Measurements from ENCODE around the gene DLGAP1.

DLGAP1 gene

DNA sequence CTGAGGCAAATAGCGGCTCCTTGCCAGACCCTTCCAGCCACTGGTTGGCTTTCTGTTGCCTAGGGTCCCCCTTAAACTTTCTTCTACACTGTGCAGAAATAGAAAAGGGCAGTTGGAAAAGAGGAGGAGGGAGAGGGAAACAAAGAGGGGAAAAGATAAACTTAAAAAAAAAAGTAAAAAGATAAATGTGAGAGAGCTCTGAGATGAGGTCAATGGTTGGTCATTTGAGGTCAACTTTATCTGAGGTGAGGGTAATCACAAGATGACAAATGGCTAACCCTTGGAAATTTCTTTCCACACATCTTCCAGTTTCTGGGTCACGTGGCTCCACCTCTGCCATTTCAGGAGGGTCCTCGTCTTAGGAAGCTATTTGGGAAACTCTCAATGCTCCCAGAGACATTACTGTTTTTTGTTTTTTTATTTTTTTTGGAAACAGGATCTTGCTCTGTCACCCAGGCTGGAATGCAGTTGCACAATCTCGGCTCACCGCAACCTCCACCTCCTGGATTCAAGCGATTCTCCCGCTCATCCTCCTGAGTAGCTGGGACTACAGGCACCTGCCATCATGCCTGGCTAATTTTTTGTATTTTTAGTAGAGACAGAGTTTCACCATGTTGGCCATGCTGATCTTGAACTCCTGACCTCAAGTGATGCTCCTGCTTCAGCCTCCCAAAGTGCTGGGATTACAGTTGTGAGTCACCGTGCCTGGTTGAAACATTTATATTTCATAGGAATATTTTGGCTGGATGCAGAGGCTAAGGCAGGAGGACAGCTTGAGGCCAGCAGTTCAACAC is 805.3 kb downstream of the DLGAP1 start:
- TF ChIP-seq, protein P1, sequence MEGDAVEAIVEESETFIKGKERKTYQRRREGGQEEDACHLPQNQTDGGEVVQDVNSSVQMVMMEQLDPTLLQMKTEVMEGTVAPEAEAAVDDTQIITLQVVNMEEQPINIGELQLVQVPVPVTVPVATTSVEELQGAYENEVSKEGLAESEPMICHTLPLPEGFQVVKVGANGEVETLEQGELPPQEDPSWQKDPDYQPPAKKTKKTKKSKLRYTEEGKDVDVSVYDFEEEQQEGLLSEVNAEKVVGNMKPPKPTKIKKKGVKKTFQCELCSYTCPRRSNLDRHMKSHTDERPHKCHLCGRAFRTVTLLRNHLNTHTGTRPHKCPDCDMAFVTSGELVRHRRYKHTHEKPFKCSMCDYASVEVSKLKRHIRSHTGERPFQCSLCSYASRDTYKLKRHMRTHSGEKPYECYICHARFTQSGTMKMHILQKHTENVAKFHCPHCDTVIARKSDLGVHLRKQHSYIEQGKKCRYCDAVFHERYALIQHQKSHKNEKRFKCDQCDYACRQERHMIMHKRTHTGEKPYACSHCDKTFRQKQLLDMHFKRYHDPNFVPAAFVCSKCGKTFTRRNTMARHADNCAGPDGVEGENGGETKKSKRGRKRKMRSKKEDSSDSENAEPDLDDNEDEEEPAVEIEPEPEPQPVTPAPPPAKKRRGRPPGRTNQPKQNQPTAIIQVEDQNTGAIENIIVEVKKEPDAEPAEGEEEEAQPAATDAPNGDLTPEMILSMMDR (IDR thresholded peaks at IDR 0.05; ENCODE audit: extremely low read depth, insufficient read depth, missing control alignments), result no peak
- DNase-seq (ENCODE audit: low spot score), result no peak
- in situ Hi-C loops (cut with MboI; ENCODE audit: low pct_unique_long_range_greater_than_20kb, low sequenced_read_pairs, unreplicated experiment), result no loop called here

DNA sequence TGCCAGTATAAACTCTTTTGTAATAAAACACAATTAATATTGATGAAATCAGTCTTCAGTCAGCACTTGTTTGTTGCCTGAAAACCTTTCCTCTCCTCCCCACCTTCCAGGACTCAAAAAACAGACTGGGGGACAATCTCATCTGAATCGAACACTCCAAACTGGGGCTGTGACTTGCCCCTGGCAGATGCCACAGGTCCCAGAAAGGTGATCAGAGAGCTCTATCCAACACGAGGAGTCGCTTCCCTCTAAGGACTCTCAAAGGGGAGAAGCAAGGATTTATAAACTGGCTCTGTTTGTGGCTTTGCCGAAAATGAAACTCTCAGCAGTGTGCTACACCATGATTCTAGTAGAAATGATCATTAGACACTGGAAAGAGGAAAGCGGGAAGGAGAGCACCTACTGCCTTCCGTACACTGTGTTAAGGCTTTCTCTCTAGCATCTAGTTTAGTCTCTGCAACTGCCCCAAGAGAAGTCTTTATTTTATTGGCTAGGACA is 805.9 kb downstream of the DLGAP1 start:
- DNase-seq (ENCODE audit: low spot score), result no peak
- TF ChIP-seq, protein P1 (IDR thresholded peaks at IDR 0.05; ENCODE audit: extremely low read depth, insufficient read depth, missing control alignments), result no peak
- in situ Hi-C loops (cut with MboI; ENCODE audit: low pct_unique_long_range_greater_than_20kb, low sequenced_read_pairs, unreplicated experiment), result no loop called here

DNA sequence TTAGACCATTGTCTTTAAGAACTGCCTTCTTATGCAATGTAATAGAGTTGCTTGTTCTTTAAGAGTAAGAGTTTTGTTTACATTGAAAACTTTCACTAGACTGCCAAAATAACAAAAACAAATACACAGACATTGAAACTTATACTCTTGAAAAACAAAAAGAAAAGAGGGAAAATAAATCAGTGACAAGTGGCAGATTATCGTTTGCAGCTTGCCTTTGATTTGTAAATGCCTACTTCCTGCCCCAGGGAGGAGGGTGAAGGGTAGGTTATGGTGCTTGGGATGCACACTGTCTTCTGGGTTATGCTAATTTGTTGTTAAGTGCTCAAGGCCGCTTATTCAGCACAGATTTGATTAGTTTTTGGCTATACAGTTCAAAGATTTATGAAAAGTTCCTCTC is 806.5 kb downstream of the DLGAP1 start:
- in situ Hi-C loops (cut with MboI; ENCODE audit: low pct_unique_long_range_greater_than_20kb, low sequenced_read_pairs, unreplicated experiment), result no loop called here
- DNase-seq (ENCODE audit: low spot score), result no peak
- TF ChIP-seq, protein P1 (IDR thresholded peaks at IDR 0.05; ENCODE audit: extremely low read depth, insufficient read depth, missing control alignments), result no peak

DNA sequence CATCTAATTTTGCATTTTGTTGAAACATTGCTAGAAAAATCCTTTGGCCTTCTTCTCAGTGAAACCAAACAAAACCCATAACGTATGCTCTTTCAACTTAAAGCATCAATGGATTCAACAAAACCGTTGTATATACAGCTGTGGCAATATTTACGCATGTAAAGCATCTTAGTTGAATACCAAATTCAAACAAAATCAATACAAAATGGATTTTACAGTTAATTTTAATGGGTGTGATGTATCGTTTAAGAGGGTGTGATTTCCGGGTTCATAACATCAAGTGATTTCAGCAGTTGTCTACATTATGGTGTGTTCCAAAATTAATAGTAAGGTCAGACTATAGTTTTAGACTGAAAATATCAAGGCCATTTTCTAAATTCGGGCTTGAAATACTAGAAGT is 806.9 kb downstream of the DLGAP1 start:
- no peak for DNase-seq (ENCODE audit: low spot score)
- in situ Hi-C loops (cut with MboI; ENCODE audit: low pct_unique_long_range_greater_than_20kb, low sequenced_read_pairs, unreplicated experiment), result no loop called here
- TF ChIP-seq, protein P1 (IDR thresholded peaks at IDR 0.05; ENCODE audit: extremely low read depth, insufficient read depth, missing control alignments), result no peak

DNA sequence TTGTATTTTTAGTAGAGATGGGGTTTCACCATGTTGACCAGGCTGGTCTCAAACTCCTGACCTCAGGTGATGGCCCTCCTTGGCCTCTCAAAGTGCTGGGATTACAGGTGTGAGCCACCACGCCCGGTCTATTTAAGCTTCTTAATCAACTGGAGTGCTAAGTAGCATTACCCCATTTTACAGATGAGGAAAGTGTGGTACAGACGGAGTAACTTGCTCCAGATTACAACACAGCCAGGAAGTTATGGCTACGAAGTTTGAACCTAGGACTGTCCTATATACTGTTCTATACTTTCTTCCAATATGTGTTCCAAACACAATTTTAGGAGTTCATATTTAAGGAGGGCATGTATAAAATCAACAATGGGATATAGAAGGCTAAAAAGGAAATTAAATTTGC is 807.5 kb downstream of the DLGAP1 start:
- in situ Hi-C loops (cut with MboI; ENCODE audit: low pct_unique_long_range_greater_than_20kb, low sequenced_read_pairs, unreplicated experiment), result no loop called here
- TF ChIP-seq, protein P1 (IDR thresholded peaks at IDR 0.05; ENCODE audit: extremely low read depth, insufficient read depth, missing control alignments), result no peak
- DNase-seq (ENCODE audit: low spot score), result no peak

DNA sequence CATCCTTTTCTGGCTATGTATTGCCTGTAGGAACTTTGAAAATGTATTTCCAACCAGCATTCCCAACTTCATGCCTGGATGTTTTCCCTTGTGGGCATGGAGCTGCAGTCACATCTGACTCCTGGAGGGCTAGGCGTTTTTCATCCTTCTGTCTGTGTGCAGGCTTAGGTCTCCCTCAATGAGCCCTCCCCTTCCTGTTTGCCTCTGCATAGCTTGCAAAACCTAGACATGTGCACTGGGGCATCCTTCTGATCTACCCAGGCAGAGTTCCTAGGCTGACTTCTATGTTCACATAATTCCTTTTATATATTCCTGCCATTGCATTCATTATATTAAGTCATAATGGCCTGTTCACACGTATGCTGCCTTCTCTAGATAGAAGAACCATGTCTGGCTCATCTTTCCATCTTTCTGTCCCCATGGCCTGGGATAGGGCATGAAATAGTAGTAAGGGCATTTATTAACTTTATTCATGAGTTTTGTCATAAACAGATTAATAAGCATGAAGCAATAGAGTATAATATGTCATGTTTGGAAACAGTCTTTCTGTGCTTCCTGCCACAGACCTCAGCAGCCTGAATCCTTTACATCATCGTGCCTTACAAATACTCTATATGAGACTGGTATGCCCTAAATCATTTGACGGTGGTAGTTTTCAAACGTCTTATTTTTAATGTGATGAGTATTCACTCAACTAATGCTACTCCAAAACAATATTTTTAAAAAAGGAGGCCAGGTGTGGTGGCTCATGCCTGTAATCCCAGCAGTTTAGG is 809.5 kb downstream of the DLGAP1 start:
- DNase-seq (ENCODE audit: low spot score), result no peak
- TF ChIP-seq, protein P1 (IDR thresholded peaks at IDR 0.05; ENCODE audit: extremely low read depth, insufficient read depth, missing control alignments), result no peak
- in situ Hi-C loops (cut with MboI; ENCODE audit: low pct_unique_long_range_greater_than_20kb, low sequenced_read_pairs, unreplicated experiment), result no loop called here

Measured in GM13977 (cell line).